ENCODE results near the gene BUD31. TPM values are rescaled to one million over a fixed set of nuclear protein-coding genes. Genes with fewer than 3 reads are reported as not detected.

BUD31 gene
- total and polyA plus RNA-seq, 2 of the 8 experiments (the other 6 are each of a cell fraction or from before 2014, with no cell fraction given): 46.7 to 114 TPM

DNA sequence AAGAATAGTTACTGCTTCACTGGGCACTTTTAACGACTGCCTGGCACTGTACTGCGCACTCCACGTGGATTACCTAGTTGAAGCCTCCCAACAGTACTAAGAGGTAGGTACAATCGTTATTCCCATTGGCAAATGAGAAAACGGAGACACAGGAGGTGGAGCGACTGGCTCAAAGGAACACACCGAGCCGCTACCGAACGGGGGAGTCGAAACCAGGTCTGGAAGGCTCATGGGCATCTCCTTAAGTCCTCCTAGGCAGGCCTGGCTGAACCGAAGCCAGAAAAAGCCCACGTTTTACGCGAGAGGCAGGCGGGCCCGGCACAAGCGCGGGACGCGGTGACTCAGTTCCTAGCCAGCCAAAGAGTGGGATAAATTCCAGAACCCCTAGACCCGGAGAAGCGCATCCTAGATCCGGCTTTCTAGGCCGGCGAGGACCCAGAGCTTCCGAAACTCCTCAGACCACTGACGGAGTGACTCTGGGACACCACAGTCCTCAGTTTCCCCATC, 844 bp upstream of the BUD31 start (continued):
- TF ChIP-seq KDM5A (IDR thresholded peaks at IDR 0.05; ENCODE audit: low read length): 0 out of 2 replicates have a peak, but pooled peaks have one; percentile 46
